Testis (tissue), 3 donors: ENCODE measurements around the gene FLT1. TPM values are rescaled to one million over a fixed set of nuclear protein-coding genes. Genes with fewer than 3 reads are reported as not detected.

Experiments
- DNase-seq: peaks from one replicate; pipeline ENCODE4 v3.0.0-alpha.2; 2019
- H3K27ac ChIP-seq, 2 donors: fragments of 200-600 bp; sonication (generic); one replicate each; pipeline ENCODE4 v1.5.1; 2019
- H3K27me3 ChIP-seq: fragments of 200-600 bp; sonication (generic); one replicate; pipeline ENCODE4 v1.5.1; 2019
- H3K36me3 ChIP-seq: fragments of 200-600 bp; sonication (generic); one replicate; pipeline ENCODE4 v1.5.1; 2017; ENCODE audit warnings: low read depth; ENCODE audit errors: missing control alignments
- H3K4me1 ChIP-seq: fragments of 200-600 bp; sonication (generic); one replicate; pipeline ENCODE4 v1.5.1; 2019
- H3K4me3 ChIP-seq, 2 donors: fragments of 200-600 bp; sonication (generic); one replicate each; pipeline ENCODE4 v1.5.1; 2017 to 2019
- H3K9me3 ChIP-seq: fragments of 200-600 bp; sonication (generic); one replicate; pipeline ENCODE4 v1.5.1; 2017
- POLR2A ChIP-seq: fragments of 450-650 bp; IDR thresholded peaks from one replicate; pipeline ENCODE4 v1.6.1; 2017; ENCODE audit warnings: antibody characterized with exemption, mild to moderate bottlenecking, moderate library complexity
- WGBS, 2 donors: methylation state at CpG; one replicate each; pipeline ENCODE4 v1.1.5; 2018; 5-methylcytosine and 5-hydroxymethylcytosine counted together
- intact Hi-C: fragments of 100-400 bp; cut with DNase I; formaldehyde crosslinking; loops from one replicate; pipeline ENCODE4 v1.15.1; 2023; ENCODE audit warnings: low total_unique reads
- polyA plus RNA-seq: library from polyadenylated mRNA; stranded (reverse); fragments of 350-450 nt; fragmentation: Illumina TruSeq; extraction: RNeasy Lipid Tissue Mini Kit (QIAGEN cat#74804); gene quantifications from one replicate; pipeline ENCODE4 v1.2.3, GENCODE V29; 2014; ENCODE audit warnings: low read depth, low replicate concordance; ENCODE audit not compliant: insufficient read depth
- total RNA-seq, 2 donors: library from RNA; depleted of rRNA; stranded (reverse); fragments of >200 nt; gene quantifications; one replicate each; pipeline ENCODE4 v1.2.3, GENCODE V29; 2016
- TF ChIP-seq, protein P1 (sequence below), 3 experiments: fragments of 450-650 bp in 2 of 3; fragments of 200-600 bp in 1 of 3; sonication (generic) in 1 of 3; IDR thresholded peaks; one replicate each; pipeline ENCODE4 v1.5.1; 2016 to 2019; ENCODE audit warnings: antibody characterized with exemption in 3 of 3, mild to moderate bottlenecking in 2 of 3, moderate library complexity in 1 of 3

FLT1 gene
- total and polyA plus RNA-seq, 3 donors from 2014 or later: 26.6 to 48.1 (median 47.4) TPM

DNA sequence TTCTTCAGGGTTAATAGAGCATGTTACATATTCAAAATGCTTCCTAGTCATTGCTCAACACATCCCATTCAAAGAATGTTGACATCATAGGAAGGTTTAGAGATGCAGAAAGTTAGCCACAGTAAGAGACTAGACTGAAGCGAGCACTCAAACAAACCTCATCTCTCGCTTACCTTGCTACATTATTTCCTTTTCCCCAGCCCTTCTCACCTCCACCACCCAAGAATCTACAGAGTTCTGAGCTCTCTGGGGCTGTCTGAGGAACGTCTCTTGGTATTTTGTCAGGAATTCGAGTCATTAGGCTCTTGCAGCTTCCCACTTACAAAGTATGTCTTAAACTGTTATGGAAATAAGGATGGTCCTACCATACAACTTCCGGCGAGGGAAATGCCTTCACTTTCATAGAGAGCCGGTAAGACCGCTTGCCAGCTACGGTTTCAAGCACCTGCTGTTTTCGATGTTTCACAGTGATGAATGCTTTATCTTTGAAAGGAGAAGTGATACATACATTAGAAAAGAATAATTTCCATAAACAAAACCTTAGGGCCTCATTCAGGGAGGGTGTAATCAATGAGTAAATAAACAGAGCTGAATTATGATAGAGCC is 65.1 kb downstream of the FLT1 start:
- no peak overlapping the region for H3K27ac ChIP-seq
- TF ChIP-seq POLR2A: no peak
- TF ChIP-seq, protein P1, sequence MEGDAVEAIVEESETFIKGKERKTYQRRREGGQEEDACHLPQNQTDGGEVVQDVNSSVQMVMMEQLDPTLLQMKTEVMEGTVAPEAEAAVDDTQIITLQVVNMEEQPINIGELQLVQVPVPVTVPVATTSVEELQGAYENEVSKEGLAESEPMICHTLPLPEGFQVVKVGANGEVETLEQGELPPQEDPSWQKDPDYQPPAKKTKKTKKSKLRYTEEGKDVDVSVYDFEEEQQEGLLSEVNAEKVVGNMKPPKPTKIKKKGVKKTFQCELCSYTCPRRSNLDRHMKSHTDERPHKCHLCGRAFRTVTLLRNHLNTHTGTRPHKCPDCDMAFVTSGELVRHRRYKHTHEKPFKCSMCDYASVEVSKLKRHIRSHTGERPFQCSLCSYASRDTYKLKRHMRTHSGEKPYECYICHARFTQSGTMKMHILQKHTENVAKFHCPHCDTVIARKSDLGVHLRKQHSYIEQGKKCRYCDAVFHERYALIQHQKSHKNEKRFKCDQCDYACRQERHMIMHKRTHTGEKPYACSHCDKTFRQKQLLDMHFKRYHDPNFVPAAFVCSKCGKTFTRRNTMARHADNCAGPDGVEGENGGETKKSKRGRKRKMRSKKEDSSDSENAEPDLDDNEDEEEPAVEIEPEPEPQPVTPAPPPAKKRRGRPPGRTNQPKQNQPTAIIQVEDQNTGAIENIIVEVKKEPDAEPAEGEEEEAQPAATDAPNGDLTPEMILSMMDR (IDR thresholded peaks at IDR 0.05): no peak
- H3K36me3 ChIP-seq: no peaks in the 10 kb centered on the region
- WGBS, 2 donors: 81 to 83% methylated on average over 10 of the region's 10 CpGs
- intact Hi-C loops: no loop called here
- no peak for DNase-seq
- no peaks in the 10 kb centered on the region for H3K27me3 ChIP-seq
- no peaks in the 10 kb centered on the region for H3K4me1 ChIP-seq
- H3K4me3 ChIP-seq: no peak overlapping the region
- H3K9me3 ChIP-seq: no peaks in the 10 kb centered on the region

DNA sequence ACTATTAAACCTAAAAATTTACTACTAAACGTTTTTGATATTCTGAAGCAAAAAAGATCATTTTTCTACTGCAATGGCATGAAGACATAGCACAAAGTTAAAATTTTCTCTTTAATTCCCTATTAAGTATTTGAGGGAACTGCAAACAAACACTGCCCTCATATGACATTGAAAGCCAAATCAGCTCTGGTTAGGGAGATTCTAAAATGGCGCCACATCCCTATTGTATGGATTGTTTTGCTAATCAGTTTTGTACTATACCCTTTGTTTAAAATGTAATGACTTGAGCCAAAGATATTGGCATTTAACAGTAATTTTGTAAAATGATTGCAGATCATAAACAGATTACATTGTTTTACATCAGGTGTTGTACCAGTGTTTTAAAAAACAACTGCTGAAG is 65.8 kb downstream of the FLT1 start:
- H3K27ac ChIP-seq: no peak overlapping the region
- no peaks in the 10 kb centered on the region for H3K27me3 ChIP-seq
- H3K9me3 ChIP-seq: no peaks in the 10 kb centered on the region
- TF ChIP-seq POLR2A: no peak
- TF ChIP-seq, protein P1 (IDR thresholded peaks at IDR 0.05): no peak
- no peak overlapping the region for H3K4me3 ChIP-seq
- no peaks in the 10 kb centered on the region for H3K36me3 ChIP-seq
- H3K4me1 ChIP-seq: no peaks in the 10 kb centered on the region
- DNase-seq: no peak
- WGBS, 2 donors: 50 to 79% methylated on average over 2 of the region's 2 CpGs
- intact Hi-C loops: no loop called here

DNA sequence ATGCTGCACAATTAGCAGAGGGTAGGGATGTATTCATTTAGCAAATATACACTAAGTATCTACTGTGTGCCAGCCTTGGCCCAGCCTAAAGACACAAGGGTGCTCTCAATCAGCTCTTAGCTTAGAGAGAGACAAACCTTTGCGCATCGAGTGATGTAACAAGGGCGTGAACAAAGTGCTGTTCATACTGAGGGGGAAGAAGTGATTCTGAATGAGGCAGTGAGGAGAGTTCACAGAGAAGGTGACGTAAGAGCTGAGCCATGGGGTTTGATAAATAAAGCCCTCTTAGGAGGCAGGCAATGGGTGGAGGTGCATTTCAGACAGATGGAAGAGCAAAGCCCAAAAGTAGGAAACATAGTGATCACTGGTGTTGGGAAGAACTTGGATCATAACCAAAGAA is 68.5 kb downstream of the FLT1 start:
- H3K27ac ChIP-seq: no peak overlapping the region
- H3K27me3 ChIP-seq: no peaks in the 10 kb centered on the region
- TF ChIP-seq POLR2A: no peak
- TF ChIP-seq, protein P1 (IDR thresholded peaks at IDR 0.05): no peak
- no peaks in the 10 kb centered on the region for H3K9me3 ChIP-seq
- intact Hi-C loops: no loop called here
- no peak for DNase-seq
- no peaks in the 10 kb centered on the region for H3K4me1 ChIP-seq
- WGBS, 2 donors: 93 to 96% methylated on average over 4 of the region's 4 CpGs
- no peak overlapping the region for H3K4me3 ChIP-seq
- no peaks in the 10 kb centered on the region for H3K36me3 ChIP-seq

DNA sequence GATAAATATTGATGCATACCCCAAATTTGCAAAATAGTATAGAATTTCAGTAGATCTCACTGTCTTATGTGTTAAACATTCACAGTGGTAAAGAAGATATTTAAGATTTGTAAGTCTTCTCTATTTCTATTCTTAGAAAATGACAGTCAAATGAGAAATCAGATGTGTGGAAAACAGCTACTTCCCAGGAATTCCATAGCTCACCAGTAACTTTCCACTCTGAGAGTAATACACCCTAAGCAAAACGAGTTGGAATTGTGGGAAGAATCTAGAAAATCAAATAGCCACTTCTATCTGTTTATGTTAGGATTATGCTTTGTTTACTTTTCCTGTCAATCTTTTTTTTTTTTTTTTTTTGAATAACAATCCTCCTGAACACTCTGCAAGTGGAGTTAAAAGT is 69.1 kb downstream of the FLT1 start:
- no peak for TF ChIP-seq POLR2A
- TF ChIP-seq, protein P1 (IDR thresholded peaks at IDR 0.05): no peak
- no peak overlapping the region for H3K4me3 ChIP-seq
- no peaks in the 10 kb centered on the region for H3K9me3 ChIP-seq
- H3K27ac ChIP-seq: no peak overlapping the region
- 55 to 68% methylated on average over 1 of the region's 1 CpG for WGBS, 2 donors
- no peak for DNase-seq
- H3K36me3 ChIP-seq: no peaks in the 10 kb centered on the region
- H3K4me1 ChIP-seq: no peaks in the 10 kb centered on the region
- H3K27me3 ChIP-seq: no peaks in the 10 kb centered on the region
- intact Hi-C loops: no loop called here

DNA sequence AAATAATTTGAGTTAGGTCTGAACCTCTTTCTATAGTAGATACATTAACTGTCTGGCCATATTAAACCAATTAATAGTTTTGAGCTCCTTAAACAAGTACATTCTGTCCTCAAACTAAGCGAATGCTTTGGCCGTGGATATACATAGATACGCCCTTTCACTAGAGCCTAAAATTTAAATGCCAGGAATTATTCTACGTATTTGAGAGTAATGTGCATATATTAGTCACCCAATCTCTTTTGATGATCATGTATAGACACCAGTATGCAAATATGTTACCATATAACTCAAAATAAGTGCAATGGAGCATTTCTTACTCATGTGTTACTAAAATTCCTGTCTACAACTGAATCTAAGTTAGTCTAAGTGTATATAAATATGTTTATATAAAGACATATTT is 70.4 kb downstream of the FLT1 start:
- 92 to 96% methylated on average over 4 of the region's 4 CpGs for WGBS, 2 donors
- no peaks in the 10 kb centered on the region for H3K4me1 ChIP-seq
- H3K4me3 ChIP-seq: no peak overlapping the region
- no peak for TF ChIP-seq POLR2A
- TF ChIP-seq, protein P1 (IDR thresholded peaks at IDR 0.05): no peak
- no peaks in the 10 kb centered on the region for H3K27me3 ChIP-seq
- intact Hi-C loops: no loop called here
- no peak for DNase-seq
- no peak overlapping the region for H3K27ac ChIP-seq
- H3K36me3 ChIP-seq: no peaks in the 10 kb centered on the region
- no peaks in the 10 kb centered on the region for H3K9me3 ChIP-seq
